C4-2B (cell line): ENCODE measurements around the gene ATP23.

Source experiments
- H3K27ac ChIP-seq: fragments of 450-650 bp; 2 replicates; pipeline ENCODE4 v1.5.1; 2017
- ZFX ChIP-seq: fragments of 450-650 bp; IDR thresholded peaks from 2 replicates; pipeline ENCODE4 v1.6.1; 2017
- TF ChIP-seq, protein P1 (sequence below): fragments of 450-650 bp; conservative IDR thresholded peaks from 2 replicates; pipeline ENCODE4 v1.5.1; 2017; ENCODE audit warnings: mild to moderate bottlenecking

The ATP23 gene

DNA sequence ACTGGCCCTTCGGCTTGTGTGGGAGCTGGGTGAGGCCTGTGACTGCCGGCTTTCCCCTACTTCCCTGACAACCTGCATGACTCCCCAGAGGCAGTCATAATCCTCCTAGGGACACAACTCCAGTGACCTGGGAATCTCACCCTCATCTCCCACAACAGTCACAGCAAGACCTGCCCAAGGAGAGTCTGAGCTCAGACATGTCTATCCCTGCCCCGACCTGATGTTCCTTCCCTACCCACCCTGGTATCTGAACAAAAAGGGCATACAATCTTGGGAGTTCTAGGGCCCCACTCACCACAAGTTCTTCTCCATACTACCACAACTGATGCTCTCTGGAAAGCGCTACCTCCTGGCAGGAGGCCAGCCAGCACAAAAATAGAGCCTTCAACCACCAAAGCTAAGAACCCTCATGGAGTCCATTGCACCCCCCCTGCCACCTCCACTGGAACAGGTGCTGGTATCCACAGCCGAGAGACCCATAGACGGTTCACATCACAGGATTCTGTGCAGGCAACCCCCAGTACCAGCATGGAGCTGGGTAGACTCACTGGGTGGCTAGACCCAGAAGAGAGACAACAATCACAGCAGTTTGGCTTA lies 16.8 kb downstream of the ATP23 start:
- no peak for TF ChIP-seq ZFX
- TF ChIP-seq, protein P1, sequence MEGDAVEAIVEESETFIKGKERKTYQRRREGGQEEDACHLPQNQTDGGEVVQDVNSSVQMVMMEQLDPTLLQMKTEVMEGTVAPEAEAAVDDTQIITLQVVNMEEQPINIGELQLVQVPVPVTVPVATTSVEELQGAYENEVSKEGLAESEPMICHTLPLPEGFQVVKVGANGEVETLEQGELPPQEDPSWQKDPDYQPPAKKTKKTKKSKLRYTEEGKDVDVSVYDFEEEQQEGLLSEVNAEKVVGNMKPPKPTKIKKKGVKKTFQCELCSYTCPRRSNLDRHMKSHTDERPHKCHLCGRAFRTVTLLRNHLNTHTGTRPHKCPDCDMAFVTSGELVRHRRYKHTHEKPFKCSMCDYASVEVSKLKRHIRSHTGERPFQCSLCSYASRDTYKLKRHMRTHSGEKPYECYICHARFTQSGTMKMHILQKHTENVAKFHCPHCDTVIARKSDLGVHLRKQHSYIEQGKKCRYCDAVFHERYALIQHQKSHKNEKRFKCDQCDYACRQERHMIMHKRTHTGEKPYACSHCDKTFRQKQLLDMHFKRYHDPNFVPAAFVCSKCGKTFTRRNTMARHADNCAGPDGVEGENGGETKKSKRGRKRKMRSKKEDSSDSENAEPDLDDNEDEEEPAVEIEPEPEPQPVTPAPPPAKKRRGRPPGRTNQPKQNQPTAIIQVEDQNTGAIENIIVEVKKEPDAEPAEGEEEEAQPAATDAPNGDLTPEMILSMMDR: no peak
- H3K27ac ChIP-seq: no peak overlapping the region

DNA sequence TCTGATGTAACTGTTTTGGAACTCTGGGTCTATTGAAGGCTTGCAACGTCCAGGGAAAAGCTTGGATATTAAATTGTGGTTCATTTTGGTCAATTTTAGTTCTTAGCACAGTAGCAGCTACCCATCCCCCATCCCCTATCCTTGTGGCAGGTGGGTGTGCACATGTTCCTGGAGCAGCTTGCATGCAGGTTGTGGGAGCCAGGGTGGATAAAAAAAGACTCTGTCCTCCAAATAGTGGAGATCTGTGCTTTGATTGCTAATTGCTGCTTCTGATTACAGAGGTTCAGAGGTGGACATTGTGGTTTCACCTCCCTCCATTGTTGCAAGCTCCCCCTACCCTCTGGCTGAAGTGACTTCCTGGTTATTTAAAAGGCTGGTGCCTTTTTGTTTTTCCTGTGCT lies 23.1 kb downstream of the ATP23 start:
- TF ChIP-seq, protein P1: no peak
- TF ChIP-seq ZFX: no peak
- H3K27ac ChIP-seq: no peak overlapping the region

DNA sequence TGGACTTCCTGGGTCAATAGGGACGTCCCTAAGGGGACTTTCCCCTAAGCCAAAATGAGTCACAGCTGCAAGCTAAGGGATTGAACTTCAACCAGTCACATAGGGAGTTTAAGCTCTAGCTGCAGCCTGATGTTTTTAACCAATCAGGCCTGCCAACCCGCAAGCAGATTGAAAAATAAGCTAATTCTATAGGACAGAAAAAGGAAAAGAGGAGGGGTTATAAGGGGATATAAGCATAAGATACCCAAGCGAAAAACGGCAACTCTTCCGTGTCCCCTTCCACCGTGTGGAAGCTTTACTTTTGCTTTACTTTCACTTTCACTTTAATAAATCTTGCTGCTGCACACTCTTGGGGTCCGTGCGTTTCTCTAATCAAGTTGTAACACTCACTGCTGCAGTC lies 24.4 kb downstream of the ATP23 start:
- TF ChIP-seq, protein P1: no peak
- TF ChIP-seq ZFX: no peak
- no peak overlapping the region for H3K27ac ChIP-seq

DNA sequence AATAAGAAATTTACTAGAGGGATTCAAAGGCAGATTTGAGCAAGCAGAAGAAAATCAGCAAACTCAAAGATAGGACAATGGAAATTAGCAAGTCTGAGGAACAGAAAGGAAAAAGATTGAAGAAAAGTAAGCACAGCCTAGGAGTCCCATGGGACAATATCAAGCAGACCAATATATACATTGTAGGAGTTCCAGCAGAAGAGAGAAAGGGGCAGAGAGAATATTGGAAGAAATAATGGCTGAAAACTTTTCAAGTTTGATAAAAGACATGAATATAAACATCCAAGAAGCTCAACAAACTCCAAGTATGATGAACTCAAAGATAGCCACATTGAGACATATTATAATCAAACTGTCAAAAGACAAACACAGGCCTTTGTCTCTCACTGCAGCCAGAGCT lies 25.2 kb downstream of the ATP23 start:
- TF ChIP-seq, protein P1: no peak
- no peak for TF ChIP-seq ZFX
- H3K27ac ChIP-seq: no peak overlapping the region

DNA sequence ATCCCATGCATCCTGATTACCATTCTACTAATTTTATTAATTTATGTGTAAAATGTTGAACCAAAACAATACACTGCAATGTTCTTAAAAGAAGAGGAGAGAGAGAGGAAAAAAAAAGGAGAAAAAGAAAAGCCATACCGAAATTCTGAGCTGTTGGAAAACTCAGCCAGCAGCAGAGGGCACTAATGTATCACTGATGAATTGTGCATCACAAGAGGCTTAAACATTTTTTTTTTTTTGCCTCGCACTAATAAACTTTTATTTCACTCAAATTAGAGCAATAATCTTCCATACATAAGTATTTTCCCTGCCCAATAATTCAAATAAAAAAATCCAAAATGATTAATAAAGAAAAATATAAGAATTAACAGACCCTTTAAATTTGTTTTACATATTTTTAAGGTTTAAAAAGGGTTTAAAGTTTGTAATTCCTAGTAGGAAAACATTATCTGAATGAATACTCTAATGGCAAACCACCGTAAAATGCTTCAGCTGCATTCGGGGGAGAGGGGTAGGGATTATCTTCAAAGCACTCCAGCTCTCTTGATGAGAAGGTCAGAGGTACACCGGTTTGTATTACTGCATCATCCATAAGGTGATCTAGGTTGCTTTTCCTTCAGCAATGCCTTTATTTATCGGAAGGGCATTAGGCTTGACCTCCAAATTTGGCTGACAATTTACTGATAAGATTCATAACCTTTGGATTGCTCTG lies 41.9 kb downstream of the ATP23 start:
- TF ChIP-seq ZFX: no peak
- TF ChIP-seq, protein P1: peak; percentile 88
- H3K27ac ChIP-seq: no peak overlapping the region

DNA sequence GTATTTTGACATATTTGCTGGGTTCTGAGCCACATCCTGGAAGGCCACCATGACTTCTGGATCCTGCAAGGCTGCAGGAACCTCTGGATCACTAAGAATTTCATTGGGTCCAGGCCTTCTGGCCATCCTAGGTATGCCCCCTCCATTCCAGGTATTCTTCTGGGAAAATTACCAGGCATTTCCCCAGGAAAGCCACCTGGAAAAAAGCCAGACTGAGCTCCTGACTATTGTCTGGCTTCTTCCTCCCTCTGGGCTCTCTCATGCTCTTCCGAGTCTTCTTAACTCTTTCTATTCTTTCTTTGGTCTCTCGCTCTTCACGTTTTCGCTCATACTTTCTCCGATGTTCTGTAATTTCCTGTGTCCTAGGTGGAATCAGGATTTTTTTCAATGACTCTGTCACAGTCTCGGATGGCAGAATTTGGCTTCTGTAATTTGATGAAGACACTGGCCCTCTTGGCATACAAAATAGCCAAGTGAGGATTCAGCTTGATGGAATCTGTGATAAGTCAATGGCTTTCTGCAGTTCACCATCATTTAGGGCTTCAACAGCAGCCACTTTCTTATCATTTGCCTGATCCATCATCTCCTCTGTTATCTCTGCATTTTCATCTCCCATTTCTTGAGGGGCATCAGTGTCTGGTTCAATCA lies 42.6 kb downstream of the ATP23 start:
- TF ChIP-seq, protein P1: no peak
- no peak for TF ChIP-seq ZFX
- no peak overlapping the region for H3K27ac ChIP-seq

DNA sequence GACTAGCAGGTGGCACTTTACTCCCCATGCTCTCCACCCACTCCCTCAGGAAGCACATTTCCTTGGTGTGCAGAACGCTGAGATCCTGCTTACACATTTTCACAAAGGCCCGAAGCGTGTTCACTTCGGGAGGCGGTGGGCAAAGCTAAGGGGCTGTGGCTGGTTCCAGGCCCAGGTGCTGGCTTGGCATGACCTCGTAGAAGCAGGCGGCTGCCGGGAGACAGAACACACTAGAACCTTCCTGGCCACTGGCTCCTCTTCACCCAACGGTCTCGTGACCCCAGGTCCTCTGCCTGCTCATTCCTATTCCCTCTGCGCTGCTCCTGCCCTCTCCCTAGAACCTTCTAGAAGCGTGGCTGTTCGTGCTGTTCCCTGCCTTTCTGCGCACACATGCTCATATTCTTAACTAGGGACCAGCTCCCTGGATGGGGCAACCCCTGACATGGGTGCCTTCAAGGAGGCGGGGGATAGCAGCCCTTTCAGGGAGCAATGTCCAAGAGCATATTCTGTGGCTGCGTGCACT lies 43.3 kb downstream of the ATP23 start:
- H3K27ac ChIP-seq: no peak overlapping the region
- TF ChIP-seq, protein P1: no peak
- no peak for TF ChIP-seq ZFX
